Stimulated activated CD8-positive, alpha-beta memory T cell treated with anti-CD3 and anti-CD28 coated beads, Interleukin-7, amount 100 ng/mL, for 4 hours (primary cell): ENCODE measurements around the gene ADAMTSL2.
A peak's percentile ranks its signal among the peaks of the same experiment; 100 is the strongest.

Experiments
- DNase-seq, 2 donors: peaks; one replicate each; pipeline ENCODE4 v3.0.0-alpha.2; 2020; ENCODE audit warnings: low read depth in 2 of 2

Gene ADAMTSL2

GRCh38 chr9:133534346-133535291, at the start of gene ADAMTSL2:
ADAMTSL2 (plus strand) TSS chr9:133534704; CDS start chr9:133536713, 2,009 bp downstream.
- DNase-seq, result peak; percentile 52 to 68

- no peak for DNase-seq
Observed at GRCh38 chr9:133485531-133486260, 48.8 kb upstream of the ADAMTSL2 start.

GRCh38 chr9:133487331-133487725, 47.2 kb upstream of the ADAMTSL2 start:
- no peak for DNase-seq

- DNase-seq, result no peak
Observed at GRCh38 chr9:133488686-133489252, 45.7 kb upstream of the ADAMTSL2 start.

- DNase-seq, result no peak
Observed at GRCh38 chr9:133489253-133490190, 45.0 kb upstream of the ADAMTSL2 start.

GRCh38 chr9:133490201-133490681, 44.3 kb upstream of the ADAMTSL2 start:
- DNase-seq, result no peak

- DNase-seq, result no peak
Observed at GRCh38 chr9:133490865-133491655, 43.4 kb upstream of the ADAMTSL2 start.

- DNase-seq, result no peak
Observed at GRCh38 chr9:133491656-133491925, 42.9 kb upstream of the ADAMTSL2 start.

- no peak for DNase-seq
Observed at GRCh38 chr9:133492061-133493021, 42.2 kb upstream of the ADAMTSL2 start.

- DNase-seq, result no peak
Observed at GRCh38 chr9:133493428-133493827, 41.1 kb upstream of the ADAMTSL2 start.

GRCh38 chr9:133493845-133494540, 40.5 kb upstream of the ADAMTSL2 start:
- DNase-seq, result no peak

GRCh38 chr9:133494636-133495326, 39.7 kb upstream of the ADAMTSL2 start:
- no peak for DNase-seq

GRCh38 chr9:133495327-133496293, 38.9 kb upstream of the ADAMTSL2 start:
- DNase-seq, result no peak

- no peak for DNase-seq
Observed at GRCh38 chr9:133496861-133497842, 37.4 kb upstream of the ADAMTSL2 start.

GRCh38 chr9:133499132-133499891, 35.2 kb upstream of the ADAMTSL2 start:
- DNase-seq, result no peak
